Fibroblast of lung (primary cell): ENCODE results near the gene PARVG. TPM values are rescaled to one million over a fixed set of nuclear protein-coding genes. Genes with fewer than 3 reads are reported as not detected.

Experiments
- DNase-seq, 2 donors: peaks; one replicate each; pipeline versions ENCODE4 v3.0.0 to v3.0.0-alpha.2; 2010; ENCODE audit warnings: low read depth in 2 of 2
- H2AFZ ChIP-seq: 2 replicates; pipeline ENCODE4 v1.5.1; 2012; ENCODE audit warnings: low read length, control low read depth, inconsistent platforms
- H3K27ac ChIP-seq: 2 replicates; pipeline ENCODE4 v1.5.1; 2011; ENCODE audit warnings: low read length, control low read depth; ENCODE audit not compliant: insufficient read depth
- H3K27me3 ChIP-seq: 2 replicates; pipeline ENCODE4 v1.5.1; 2011; ENCODE audit warnings: mild to moderate bottlenecking, low read length; ENCODE audit not compliant: control insufficient read depth, insufficient read depth
- H3K36me3 ChIP-seq: 2 replicates; pipeline ENCODE4 v1.5.1; 2011; ENCODE audit warnings: low read length; ENCODE audit not compliant: control insufficient read depth, insufficient read depth
- H3K4me1 ChIP-seq: 2 replicates; pipeline ENCODE4 v1.5.1; 2011; ENCODE audit warnings: low read length; ENCODE audit not compliant: control insufficient read depth, insufficient read depth; ENCODE audit errors: extremely low read depth
- H3K4me2 ChIP-seq: 2 replicates; pipeline ENCODE4 v1.5.1; 2011; ENCODE audit warnings: low read length, control low read depth; ENCODE audit not compliant: insufficient read depth; ENCODE audit errors: extremely low read depth
- H3K4me3 ChIP-seq, 4 experiments: fragments of 200-600 bp in 1 of 4; sonication (generic) in 1 of 4; replicated peaks in 1 of 4; 2 replicates each; pipeline ENCODE4 v1.5.1; 2011 to 2016; ENCODE audit warnings: low read length in 4 of 4, low read depth in 3 of 4, mild to moderate bottlenecking in 3 of 4, control low read depth in 2 of 4, inconsistent platforms in 1 of 4, mixed read lengths in 1 of 4; ENCODE audit not compliant: insufficient read depth in 1 of 4; ENCODE audit errors: control extremely low read depth in 1 of 4
- H3K79me2 ChIP-seq: 2 replicates; pipeline ENCODE4 v1.5.1; 2012; ENCODE audit warnings: mild to moderate bottlenecking, low read length, inconsistent platforms; ENCODE audit not compliant: control insufficient read depth, insufficient read depth
- H3K9ac ChIP-seq: 2 replicates; pipeline ENCODE4 v1.5.1; 2011; ENCODE audit warnings: mild to moderate bottlenecking, low read length, control low read depth; ENCODE audit not compliant: insufficient read depth
- H3K9me3 ChIP-seq: 2 replicates; pipeline ENCODE4 v1.5.1; 2012; ENCODE audit warnings: low read depth, low read length; ENCODE audit not compliant: control insufficient read depth, insufficient read depth
- H4K20me1 ChIP-seq: 2 replicates; pipeline ENCODE4 v1.5.1; 2011; ENCODE audit warnings: low read length; ENCODE audit not compliant: control insufficient read depth, insufficient read depth; ENCODE audit errors: extremely low read depth
- EZH2 ChIP-seq: IDR thresholded peaks from 2 replicates; pipeline ENCODE4 v1.5.1; 2012; ENCODE audit warnings: low read length, control low read depth, mild to moderate bottlenecking; ENCODE audit errors: missing control alignments
- polyA plus RNA-seq, 2 donors: library from polyadenylated mRNA; depleted of rRNA in 1 of 2; stranded (reverse) in 1 of 2; unstranded in 1 of 2; fragments of >200 nt; gene quantifications; 2 replicates each; pipeline ENCODE4 v1.2.1, GENCODE V29; 2011 to 2012; ENCODE audit warnings: missing spikeins in 1 of 2
- total RNA-seq: library from RNA; depleted of rRNA; stranded (reverse); fragments of >200 nt; gene quantifications from 2 replicates; pipeline ENCODE4 v1.2.1, GENCODE V29; 2014
- TF ChIP-seq, protein P1 (sequence below), 2 donors: IDR thresholded peaks in 1 of 2; conservative IDR thresholded peaks in 1 of 2; 1 replicate in 1 of 2; 2 replicates in 1 of 2; pipeline ENCODE4 v1.5.1; 2011 to 2012; ENCODE audit warnings: low read length in 2 of 2, control low read depth in 1 of 2, inconsistent platforms in 1 of 2, low read depth in 1 of 2, mild to moderate bottlenecking in 1 of 2

PARVG gene
- total and polyA plus RNA-seq, 2 donors (not counting 1 experiment from before 2014, with no cell fraction given), result not detected

DNA sequence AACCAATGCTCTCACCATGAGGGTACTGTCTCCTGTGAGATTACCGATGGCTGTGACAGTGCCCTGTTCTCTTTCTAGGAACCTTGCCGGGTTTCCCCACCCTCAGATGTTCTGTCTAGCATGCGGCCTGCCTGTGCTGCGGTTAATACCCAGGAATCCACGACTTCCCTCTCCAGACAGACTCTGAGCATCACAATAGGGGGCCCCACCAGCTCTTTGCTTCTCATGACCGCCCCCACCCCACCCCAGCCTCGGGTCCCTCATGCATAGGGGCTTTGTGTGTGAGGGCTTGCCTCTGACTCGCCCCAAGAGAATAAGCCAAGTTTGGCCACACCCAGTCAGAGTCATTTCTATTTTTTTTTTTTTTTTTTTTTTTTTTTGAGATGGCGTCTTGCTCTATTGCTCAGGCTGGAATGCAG, 10.3 kb downstream of the PARVG start:
- Histone ChIP-seq H3K4me3 (no peak overlapping the region), H3K4me1 (no peaks in the 10 kb centered on the region), H3K36me3 (no peaks in the 10 kb centered on the region), H3K27ac (no peak overlapping the region), H2AFZ (no peak overlapping the region), H4K20me1 (no peaks in the 10 kb centered on the region), H3K79me2 (no peaks in the 10 kb centered on the region), H3K9me3 (no peaks in the 10 kb centered on the region), H3K27me3 (peaks cover 4% of the 10 kb centered on the region), H3K9ac (no peak overlapping the region), H3K4me2 (no peak overlapping the region)
- no peak for TF ChIP-seq EZH2
- TF ChIP-seq, protein P1, sequence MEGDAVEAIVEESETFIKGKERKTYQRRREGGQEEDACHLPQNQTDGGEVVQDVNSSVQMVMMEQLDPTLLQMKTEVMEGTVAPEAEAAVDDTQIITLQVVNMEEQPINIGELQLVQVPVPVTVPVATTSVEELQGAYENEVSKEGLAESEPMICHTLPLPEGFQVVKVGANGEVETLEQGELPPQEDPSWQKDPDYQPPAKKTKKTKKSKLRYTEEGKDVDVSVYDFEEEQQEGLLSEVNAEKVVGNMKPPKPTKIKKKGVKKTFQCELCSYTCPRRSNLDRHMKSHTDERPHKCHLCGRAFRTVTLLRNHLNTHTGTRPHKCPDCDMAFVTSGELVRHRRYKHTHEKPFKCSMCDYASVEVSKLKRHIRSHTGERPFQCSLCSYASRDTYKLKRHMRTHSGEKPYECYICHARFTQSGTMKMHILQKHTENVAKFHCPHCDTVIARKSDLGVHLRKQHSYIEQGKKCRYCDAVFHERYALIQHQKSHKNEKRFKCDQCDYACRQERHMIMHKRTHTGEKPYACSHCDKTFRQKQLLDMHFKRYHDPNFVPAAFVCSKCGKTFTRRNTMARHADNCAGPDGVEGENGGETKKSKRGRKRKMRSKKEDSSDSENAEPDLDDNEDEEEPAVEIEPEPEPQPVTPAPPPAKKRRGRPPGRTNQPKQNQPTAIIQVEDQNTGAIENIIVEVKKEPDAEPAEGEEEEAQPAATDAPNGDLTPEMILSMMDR (conservative IDR thresholded peaks at IDR 0.05 in 1 of 2, IDR thresholded peaks at IDR 0.05 in 1 of 2; ENCODE audit: low read depth in 1 of 2, low read length in 2 of 2), result no peak
- peak; percentile 8 to 37 for DNase-seq

DNA sequence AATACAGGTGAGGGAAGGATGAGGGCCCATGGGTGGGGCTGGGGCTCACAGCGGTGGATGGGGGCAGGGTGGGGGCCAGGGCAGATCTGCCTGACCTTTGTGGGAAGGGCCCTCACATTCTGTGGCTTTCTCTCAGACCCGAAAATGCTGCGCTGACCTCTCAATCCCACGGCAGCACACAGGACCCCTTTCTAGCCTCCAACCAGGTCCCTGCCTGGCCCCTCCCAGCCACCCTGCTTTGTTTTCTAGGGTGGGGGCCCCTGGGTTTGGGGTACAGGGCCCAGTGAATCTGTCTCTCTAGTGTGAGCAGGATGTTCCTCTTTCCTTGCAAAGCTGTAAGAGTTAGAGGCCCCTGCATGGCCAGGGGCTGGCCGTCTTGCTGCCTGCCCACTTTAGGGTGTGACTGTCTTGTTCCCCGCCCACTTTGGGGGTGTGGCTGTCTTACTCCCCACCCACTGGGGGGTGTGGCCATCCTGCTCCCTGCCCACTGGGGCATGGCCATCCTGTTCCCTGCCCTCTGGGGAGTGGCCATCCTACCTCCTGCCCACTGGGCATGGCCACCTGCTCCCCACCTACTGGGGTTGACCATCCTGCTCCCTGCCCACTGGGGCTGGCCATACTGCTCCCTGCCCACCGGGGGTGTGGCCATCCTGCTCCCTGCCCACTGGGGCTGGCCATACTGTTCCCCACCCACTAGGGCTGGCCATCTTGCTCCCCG, 11.5 kb downstream of the PARVG start:
- no peak overlapping the region for H3K4me2 ChIP-seq
- H3K9ac ChIP-seq, result no peak overlapping the region
- no peak for TF ChIP-seq EZH2
- TF ChIP-seq, protein P1 (conservative IDR thresholded peaks at IDR 0.05 in 1 of 2, IDR thresholded peaks at IDR 0.05 in 1 of 2; ENCODE audit: low read depth in 1 of 2, low read length in 2 of 2), result no peak
- H3K27ac ChIP-seq, result no peak overlapping the region
- no peak overlapping the region for H2AFZ ChIP-seq
- no peaks in the 10 kb centered on the region for H3K9me3 ChIP-seq
- H3K27me3 ChIP-seq, result peaks cover 4% of the 10 kb centered on the region
- no peaks in the 10 kb centered on the region for H3K79me2 ChIP-seq
- peak in 1 of 2 donors; percentile 7 for DNase-seq
- H3K4me3 ChIP-seq, result no peak overlapping the region
- H3K4me1 ChIP-seq, result no peaks in the 10 kb centered on the region
- no peaks in the 10 kb centered on the region for H4K20me1 ChIP-seq
- no peaks in the 10 kb centered on the region for H3K36me3 ChIP-seq

DNA sequence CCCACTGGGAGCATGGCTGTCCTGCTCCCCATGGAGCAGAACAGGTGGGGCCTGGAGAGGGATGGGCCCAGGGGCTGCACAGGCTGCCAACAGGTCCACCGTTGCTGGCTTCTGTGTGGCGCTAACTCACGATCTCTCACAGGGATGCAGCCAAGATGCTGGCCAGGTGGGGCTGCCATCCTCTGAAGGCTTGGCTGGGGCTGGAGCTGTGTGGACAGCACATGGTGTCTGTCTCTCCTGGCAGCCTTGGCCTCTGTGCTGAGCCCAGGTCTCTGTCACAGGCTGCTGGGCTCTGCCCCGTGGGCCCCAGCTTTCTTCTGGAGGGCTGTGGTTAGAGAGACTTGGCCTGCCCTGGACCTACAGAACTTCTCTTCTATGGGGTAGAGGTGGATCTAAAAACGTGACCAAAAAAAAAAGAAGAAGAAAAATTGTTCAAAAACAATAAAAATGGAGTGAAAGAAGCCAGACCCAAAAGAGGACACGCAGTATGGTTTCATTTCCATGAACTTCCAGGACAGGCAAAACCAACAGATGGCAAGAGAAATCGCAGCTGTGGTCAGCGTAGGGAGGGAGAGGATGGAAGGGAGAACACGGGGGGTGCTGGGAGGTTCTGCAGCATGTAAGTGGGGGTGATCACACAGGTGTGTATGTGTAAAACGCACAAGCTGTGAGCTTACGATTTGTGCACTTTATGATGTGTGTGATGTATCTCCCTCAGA, 12.2 kb downstream of the PARVG start:
- Histone ChIP-seq H3K9ac (no peak overlapping the region), H3K4me3 (no peak overlapping the region), H4K20me1 (no peaks in the 10 kb centered on the region), H3K27ac (no peak overlapping the region), H3K36me3 (no peaks in the 10 kb centered on the region), H3K79me2 (no peaks in the 10 kb centered on the region), H2AFZ (no peak overlapping the region), H3K27me3 (peaks cover 4% of the 10 kb centered on the region), H3K9me3 (no peaks in the 10 kb centered on the region), H3K4me2 (no peak overlapping the region), H3K4me1 (no peaks in the 10 kb centered on the region)
- DNase-seq, result no peak
- no peak for TF ChIP-seq EZH2
- TF ChIP-seq, protein P1 (conservative IDR thresholded peaks at IDR 0.05 in 1 of 2, IDR thresholded peaks at IDR 0.05 in 1 of 2; ENCODE audit: low read depth in 1 of 2, low read length in 2 of 2), result no peak
